Prostate gland (tissue), 2 donors: ENCODE measurements around the gene PTN. TPM values are rescaled to one million over a fixed set of nuclear protein-coding genes. Genes with fewer than 3 reads are reported as not detected.

Experiments used
- DNase-seq: peaks from one replicate; pipeline ENCODE4 v3.0.0-alpha.2; 2019; ENCODE audit warnings: low spot score
- H3K27ac ChIP-seq, 2 donors: fragments of 200-600 bp; sonication (generic); 2 replicates each; pipeline ENCODE4 v1.5.1; 2017 to 2019
- H3K27me3 ChIP-seq: fragments of 200-600 bp; sonication (generic); replicated peaks from 2 replicates; pipeline ENCODE4 v1.5.1; 2019; ENCODE audit not compliant: insufficient read depth
- H3K36me3 ChIP-seq, 2 donors: fragments of 200-600 bp; sonication (generic); 1 replicate in 1 of 2; 2 replicates in 1 of 2; pipeline versions ENCODE4 v1.5.1 to v1.8.1; 2017 to 2019
- H3K4me1 ChIP-seq: fragments of 200-600 bp; sonication (generic); replicated peaks from 2 replicates; pipeline ENCODE4 v1.5.1; 2019
- H3K4me3 ChIP-seq, 2 donors: fragments of 200-600 bp; sonication (generic); 2 replicates each; pipeline ENCODE4 v1.5.1; 2017 to 2019
- H3K9me3 ChIP-seq: fragments of 200-600 bp; sonication (generic); 2 replicates; pipeline ENCODE4 v1.5.1; 2017
- POLR2A ChIP-seq: fragments of 450-650 bp; IDR thresholded peaks from one replicate; pipeline ENCODE4 v1.6.1; 2016; ENCODE audit warnings: antibody characterized with exemption, mild to moderate bottlenecking
- POLR2AphosphoS5 ChIP-seq: sonication (generic); formaldehyde crosslinking; IDR thresholded peaks from one replicate; pipeline ENCODE4 v1.6.1; 2017; ENCODE audit warnings: antibody characterized with exemption
- WGBS: methylation state at CpG from one replicate; pipeline ENCODE4 v1.1.5; 2018; 5-methylcytosine and 5-hydroxymethylcytosine counted together
- intact Hi-C: fragments of 100-400 bp; cut with DNase I; formaldehyde crosslinking; loops from one replicate; pipeline ENCODE4 v1.14.2; 2022
- total RNA-seq, 2 donors: library from RNA; depleted of rRNA; stranded (reverse); fragments of >200 nt; gene quantifications; one replicate each; pipeline ENCODE4 v1.1.0, GENCODE V29; 2016
- TF ChIP-seq, protein P1 (sequence below), 4 experiments: fragments of 200-600 bp in 2 of 4; fragments of 450-650 bp in 2 of 4; sonication (generic) in 2 of 4; IDR thresholded peaks; 1 replicate in 3 of 4; 2 replicates in 1 of 4; pipeline ENCODE4 v1.5.1; 2016 to 2019; ENCODE audit warnings: antibody characterized with exemption in 4 of 4, mild to moderate bottlenecking in 2 of 4, moderate library complexity in 2 of 4

Gene PTN
- total RNA-seq, 2 donors from 2014 or later: 56.6 to 96.6 TPM

DNA sequence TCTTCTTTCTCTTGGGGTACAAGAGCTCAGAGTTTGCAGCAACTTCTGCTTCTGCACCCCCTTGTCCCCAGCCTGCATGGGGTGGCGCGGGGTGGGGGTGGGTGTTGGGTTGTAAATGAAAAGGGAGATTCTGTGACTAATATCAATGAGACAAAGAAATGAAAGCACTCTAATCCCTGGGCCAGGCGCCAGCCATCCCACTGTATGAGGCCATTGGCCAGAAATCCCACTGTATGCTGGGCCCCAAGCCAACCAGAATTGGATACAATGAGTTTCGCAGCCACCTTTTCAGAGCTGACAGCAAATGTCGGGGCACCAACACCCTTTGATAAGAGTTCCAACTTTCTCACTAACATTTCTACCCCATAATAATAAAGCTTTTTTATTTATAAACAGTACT lies 10.9 kb upstream of the PTN start:
- 29% methylated on average over 5 of the region's 5 CpGs for WGBS

DNA sequence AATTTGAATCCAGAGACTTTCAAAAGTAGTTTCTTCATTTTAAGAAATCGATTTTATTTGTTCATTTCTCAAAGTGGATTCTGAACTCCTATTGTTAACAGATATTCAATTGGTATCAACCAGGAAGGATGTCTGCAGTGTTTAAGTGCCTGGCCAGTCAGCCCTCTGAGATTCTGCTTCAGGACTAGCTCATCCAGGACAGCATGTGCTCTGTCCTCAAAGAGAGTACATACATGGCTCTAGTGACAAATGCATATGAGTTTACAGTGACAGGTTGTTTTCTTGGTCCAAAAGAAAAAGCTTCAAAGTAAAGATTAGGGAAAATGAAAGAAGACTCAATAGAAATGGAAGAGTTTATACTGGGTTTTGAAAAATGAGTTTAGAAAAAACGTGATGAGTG lies 8.4 kb upstream of the PTN start:
- 63% methylated on average over 2 of the region's 2 CpGs for WGBS

More for the DNA sequence above, 10.9 kb upstream of the PTN start:
- no peak for DNase-seq
- Histone ChIP-seq H3K4me3 (no peak overlapping the region), H3K27me3 (no peaks in the 10 kb centered on the region), H3K27ac (no peak overlapping the region), H3K4me1 (no peaks in the 10 kb centered on the region), H3K36me3 (no peaks in the 10 kb centered on the region), H3K9me3 (no peaks in the 10 kb centered on the region)
- no peak for TF ChIP-seq POLR2A
- TF ChIP-seq POLR2AphosphoS5: no peak
- TF ChIP-seq, protein P1, sequence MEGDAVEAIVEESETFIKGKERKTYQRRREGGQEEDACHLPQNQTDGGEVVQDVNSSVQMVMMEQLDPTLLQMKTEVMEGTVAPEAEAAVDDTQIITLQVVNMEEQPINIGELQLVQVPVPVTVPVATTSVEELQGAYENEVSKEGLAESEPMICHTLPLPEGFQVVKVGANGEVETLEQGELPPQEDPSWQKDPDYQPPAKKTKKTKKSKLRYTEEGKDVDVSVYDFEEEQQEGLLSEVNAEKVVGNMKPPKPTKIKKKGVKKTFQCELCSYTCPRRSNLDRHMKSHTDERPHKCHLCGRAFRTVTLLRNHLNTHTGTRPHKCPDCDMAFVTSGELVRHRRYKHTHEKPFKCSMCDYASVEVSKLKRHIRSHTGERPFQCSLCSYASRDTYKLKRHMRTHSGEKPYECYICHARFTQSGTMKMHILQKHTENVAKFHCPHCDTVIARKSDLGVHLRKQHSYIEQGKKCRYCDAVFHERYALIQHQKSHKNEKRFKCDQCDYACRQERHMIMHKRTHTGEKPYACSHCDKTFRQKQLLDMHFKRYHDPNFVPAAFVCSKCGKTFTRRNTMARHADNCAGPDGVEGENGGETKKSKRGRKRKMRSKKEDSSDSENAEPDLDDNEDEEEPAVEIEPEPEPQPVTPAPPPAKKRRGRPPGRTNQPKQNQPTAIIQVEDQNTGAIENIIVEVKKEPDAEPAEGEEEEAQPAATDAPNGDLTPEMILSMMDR (IDR thresholded peaks at IDR 0.05): no peak
- intact Hi-C loops: no loop called here

DNA sequence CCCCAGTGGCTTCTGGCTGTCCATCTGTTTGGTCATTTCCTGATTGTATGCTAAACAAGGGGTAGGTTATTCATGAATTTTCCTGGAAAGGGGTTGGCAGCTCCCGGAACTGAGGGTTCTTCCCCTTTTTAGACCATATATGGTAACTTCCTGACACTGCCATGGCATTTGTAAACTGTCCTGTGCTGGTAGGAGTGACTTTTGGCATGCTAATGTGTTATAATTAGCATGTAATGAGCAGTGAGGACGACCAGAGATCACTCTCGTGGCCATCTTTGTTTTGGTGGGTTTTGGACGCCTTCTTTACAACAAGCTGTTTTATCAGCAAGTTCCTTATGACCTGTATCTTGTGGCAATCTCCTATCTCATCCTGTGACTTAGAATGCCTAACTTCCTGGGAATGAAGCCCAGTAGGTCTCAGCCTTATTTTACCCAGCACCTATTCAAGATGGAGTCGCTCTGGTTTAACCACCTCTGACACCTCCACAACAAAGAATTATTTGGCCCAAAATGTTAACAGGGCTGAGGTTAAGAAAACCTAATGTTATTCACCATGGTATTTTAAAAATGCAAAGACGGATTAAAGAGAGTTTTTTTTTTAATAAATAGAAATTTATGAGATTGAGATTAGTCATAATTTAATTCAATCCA lies 2.4 kb upstream of the PTN start:
- TF ChIP-seq POLR2A: no peak
- TF ChIP-seq, protein P1 (IDR thresholded peaks at IDR 0.05): no peak
- no peak for TF ChIP-seq POLR2AphosphoS5
- no peaks in the 10 kb centered on the region for H3K36me3 ChIP-seq
- H3K27me3 ChIP-seq: no peaks in the 10 kb centered on the region
- H3K4me3 ChIP-seq: no peak overlapping the region
- 86% methylated on average over 6 of the region's 6 CpGs for WGBS
- DNase-seq: no peak
- H3K9me3 ChIP-seq: no peaks in the 10 kb centered on the region
- no peak overlapping the region for H3K27ac ChIP-seq
- no peaks in the 10 kb centered on the region for H3K4me1 ChIP-seq
- intact Hi-C loops: no loop called here

More for the DNA sequence above, 8.4 kb upstream of the PTN start:
- no peak overlapping the region for H3K4me3 ChIP-seq
- no peak for TF ChIP-seq POLR2A
- TF ChIP-seq POLR2AphosphoS5: no peak
- TF ChIP-seq, protein P1 (IDR thresholded peaks at IDR 0.05): no peak
- H3K27me3 ChIP-seq: no peaks in the 10 kb centered on the region
- no peaks in the 10 kb centered on the region for H3K36me3 ChIP-seq
- DNase-seq: no peak
- H3K4me1 ChIP-seq: no peaks in the 10 kb centered on the region
- intact Hi-C loops: no loop called here
- H3K27ac ChIP-seq: no peak overlapping the region
- no peaks in the 10 kb centered on the region for H3K9me3 ChIP-seq

GRCh38 chr7:137342828-137343261 lies 688 bp downstream of the PTN start:
- intact Hi-C loops: no loop called here
- H3K36me3 ChIP-seq: no peaks in the 10 kb centered on the region
- H3K4me3 ChIP-seq: peak overlapping the region; percentile 30 to 36
- H3K27ac ChIP-seq: peak overlapping the region; percentile 25 to 62
- H3K27me3 ChIP-seq: no peaks in the 10 kb centered on the region
- H3K4me1 ChIP-seq: peaks cover under 1% of the 10 kb centered on the region
- H3K9me3 ChIP-seq: no peaks in the 10 kb centered on the region
- DNase-seq: no peak
- TF ChIP-seq, protein P1 (IDR thresholded peaks at IDR 0.05): no peak
- TF ChIP-seq POLR2AphosphoS5: no peak
- no peak for TF ChIP-seq POLR2A
- whole genome bisulfite sequencing: 9% methylated on average over 5 of the region's 5 CpGs

- WGBS: 63% methylated on average over 3 of the region's 3 CpGs
- H3K4me3 ChIP-seq: peak overlapping the region in 1 of 2 donors; percentile 11
- peak overlapping the region; percentile 25 to 62 for H3K27ac ChIP-seq
- intact Hi-C loops: no loop called here
- H3K36me3 ChIP-seq: no peaks in the 10 kb centered on the region
- H3K4me1 ChIP-seq: peaks cover 4% of the 10 kb centered on the region
- no peaks in the 10 kb centered on the region for H3K9me3 ChIP-seq
- TF ChIP-seq POLR2A: no peak
- TF ChIP-seq POLR2AphosphoS5: no peak
- TF ChIP-seq, protein P1 (IDR thresholded peaks at IDR 0.05): no peak
- H3K27me3 ChIP-seq: no peaks in the 10 kb centered on the region
- DNase-seq: no peak
Measured at GRCh38 chr7:137342265-137342664, 1.3 kb downstream of the PTN start.
